Kasumi-1 (cell line): Measurements from ENCODE around the gene CTTN.

Experiments
- DNase-seq, 2 experiments: peaks; one replicate each; lab custom pipeline; 2025; lab: John Stamatoyannopoulos, UW

CTTN gene

GRCh38 chr11:70397983-70398833 lies at the start of gene CTTN:
CTTN (plus strand) TSS chr11:70398529; CDS start chr11:70407298, 8,769 bp downstream.
- peak; percentile 36 to 63 for DNase-seq

GRCh38 chr11:70348608-70349007 lies 49.7 kb upstream of the CTTN start:
- DNase-seq = no peak

- no peak for DNase-seq
These were observed 46.7 kb upstream of the CTTN start for GRCh38 chr11:70351646-70352045.

- no peak for DNase-seq
These were observed 46.2 kb upstream of the CTTN start for GRCh38 chr11:70352100-70352499.

- no peak for DNase-seq
These were observed 45.7 kb upstream of the CTTN start for GRCh38 chr11:70352601-70353000.

GRCh38 chr11:70353329-70353728 lies 45.0 kb upstream of the CTTN start:
- no peak for DNase-seq

GRCh38 chr11:70353900-70354568 lies 44.3 kb upstream of the CTTN start:
- no peak for DNase-seq

GRCh38 chr11:70354629-70355028 lies 43.7 kb upstream of the CTTN start:
- no peak for DNase-seq

- DNase-seq = peak; percentile 21 to 23
These were observed 39.6 kb upstream of the CTTN start for GRCh38 chr11:70358753-70359152.

GRCh38 chr11:70359451-70360205 lies 38.7 kb upstream of the CTTN start:
- no peak for DNase-seq

GRCh38 chr11:70360211-70360610 lies 38.1 kb upstream of the CTTN start:
- no peak for DNase-seq

- DNase-seq = no peak
These were observed 34.2 kb upstream of the CTTN start for GRCh38 chr11:70364178-70364577.

- peak; percentile 64 to 67 for DNase-seq
These were observed 33.4 kb upstream of the CTTN start for GRCh38 chr11:70364745-70365543.

- peak in 1 of 2 experiments; percentile 30 for DNase-seq
These were observed 32.8 kb upstream of the CTTN start for GRCh38 chr11:70365544-70365927.

GRCh38 chr11:70367071-70367470 lies 31.3 kb upstream of the CTTN start:
- no peak for DNase-seq

- DNase-seq = no peak
These were observed 29.4 kb upstream of the CTTN start for GRCh38 chr11:70368961-70369360.

- DNase-seq = no peak
These were observed 27.1 kb upstream of the CTTN start for GRCh38 chr11:70371241-70371640.

GRCh38 chr11:70372076-70372475 lies 26.3 kb upstream of the CTTN start:
- no peak for DNase-seq

GRCh38 chr11:70376621-70377020 lies 21.7 kb upstream of the CTTN start:
- no peak for DNase-seq

- DNase-seq = no peak
These were observed 20.7 kb upstream of the CTTN start for GRCh38 chr11:70377645-70378044.

GRCh38 chr11:70378506-70379134 lies 19.7 kb upstream of the CTTN start:
- DNase-seq = no peak
